Fibroblast of lung (primary cell): ENCODE data around the gene WSB2. TPM values are rescaled to one million over a fixed set of nuclear protein-coding genes. Genes with fewer than 3 reads are reported as not detected.
"Not testable (repeated sequence)": the region's sequence is repeated elsewhere in the genome, so short reads cannot be mapped to it uniquely, and the experiment has no call there.

ENCODE experiments used
- DNase-seq, 2 donors: peaks; one replicate each; pipeline versions ENCODE4 v3.0.0 to v3.0.0-alpha.2; 2010; ENCODE audit warnings: low read depth in 2 of 2
- H2AFZ ChIP-seq: 2 replicates; pipeline ENCODE4 v1.5.1; 2012; ENCODE audit warnings: low read length, control low read depth, inconsistent platforms
- H3K27ac ChIP-seq: 2 replicates; pipeline ENCODE4 v1.5.1; 2011; ENCODE audit warnings: low read length, control low read depth; ENCODE audit not compliant: insufficient read depth
- H3K27me3 ChIP-seq: 2 replicates; pipeline ENCODE4 v1.5.1; 2011; ENCODE audit warnings: mild to moderate bottlenecking, low read length; ENCODE audit not compliant: control insufficient read depth, insufficient read depth
- H3K36me3 ChIP-seq: 2 replicates; pipeline ENCODE4 v1.5.1; 2011; ENCODE audit warnings: low read length; ENCODE audit not compliant: control insufficient read depth, insufficient read depth
- H3K4me1 ChIP-seq: 2 replicates; pipeline ENCODE4 v1.5.1; 2011; ENCODE audit warnings: low read length; ENCODE audit not compliant: control insufficient read depth, insufficient read depth; ENCODE audit errors: extremely low read depth
- H3K4me2 ChIP-seq: 2 replicates; pipeline ENCODE4 v1.5.1; 2011; ENCODE audit warnings: low read length, control low read depth; ENCODE audit not compliant: insufficient read depth; ENCODE audit errors: extremely low read depth
- H3K4me3 ChIP-seq, 4 experiments: fragments of 200-600 bp in 1 of 4; sonication (generic) in 1 of 4; replicated peaks in 1 of 4; 2 replicates each; pipeline ENCODE4 v1.5.1; 2011 to 2016; ENCODE audit warnings: low read length in 4 of 4, low read depth in 3 of 4, mild to moderate bottlenecking in 3 of 4, control low read depth in 2 of 4, inconsistent platforms in 1 of 4, mixed read lengths in 1 of 4; ENCODE audit not compliant: insufficient read depth in 1 of 4; ENCODE audit errors: control extremely low read depth in 1 of 4
- H3K79me2 ChIP-seq: 2 replicates; pipeline ENCODE4 v1.5.1; 2012; ENCODE audit warnings: mild to moderate bottlenecking, low read length, inconsistent platforms; ENCODE audit not compliant: control insufficient read depth, insufficient read depth
- H3K9ac ChIP-seq: 2 replicates; pipeline ENCODE4 v1.5.1; 2011; ENCODE audit warnings: mild to moderate bottlenecking, low read length, control low read depth; ENCODE audit not compliant: insufficient read depth
- H3K9me3 ChIP-seq: 2 replicates; pipeline ENCODE4 v1.5.1; 2012; ENCODE audit warnings: low read depth, low read length; ENCODE audit not compliant: control insufficient read depth, insufficient read depth
- H4K20me1 ChIP-seq: 2 replicates; pipeline ENCODE4 v1.5.1; 2011; ENCODE audit warnings: low read length; ENCODE audit not compliant: control insufficient read depth, insufficient read depth; ENCODE audit errors: extremely low read depth
- EZH2 ChIP-seq: IDR thresholded peaks from 2 replicates; pipeline ENCODE4 v1.5.1; 2012; ENCODE audit warnings: low read length, control low read depth, mild to moderate bottlenecking; ENCODE audit errors: missing control alignments
- polyA plus RNA-seq, 2 donors: library from polyadenylated mRNA; depleted of rRNA in 1 of 2; stranded (reverse) in 1 of 2; unstranded in 1 of 2; fragments of >200 nt; gene quantifications; 2 replicates each; pipeline ENCODE4 v1.2.1, GENCODE V29; 2011 to 2012; ENCODE audit warnings: missing spikeins in 1 of 2
- total RNA-seq: library from RNA; depleted of rRNA; stranded (reverse); fragments of >200 nt; gene quantifications from 2 replicates; pipeline ENCODE4 v1.2.1, GENCODE V29; 2014
- TF ChIP-seq, protein P1 (sequence below), 2 donors: IDR thresholded peaks in 1 of 2; conservative IDR thresholded peaks in 1 of 2; 1 replicate in 1 of 2; 2 replicates in 1 of 2; pipeline ENCODE4 v1.5.1; 2011 to 2012; ENCODE audit warnings: low read length in 2 of 2, control low read depth in 1 of 2, inconsistent platforms in 1 of 2, low read depth in 1 of 2, mild to moderate bottlenecking in 1 of 2

Gene WSB2
- total and polyA plus RNA-seq, 2 donors (not counting 1 experiment from before 2014, with no cell fraction given), result 118 to 122 TPM

DNA sequence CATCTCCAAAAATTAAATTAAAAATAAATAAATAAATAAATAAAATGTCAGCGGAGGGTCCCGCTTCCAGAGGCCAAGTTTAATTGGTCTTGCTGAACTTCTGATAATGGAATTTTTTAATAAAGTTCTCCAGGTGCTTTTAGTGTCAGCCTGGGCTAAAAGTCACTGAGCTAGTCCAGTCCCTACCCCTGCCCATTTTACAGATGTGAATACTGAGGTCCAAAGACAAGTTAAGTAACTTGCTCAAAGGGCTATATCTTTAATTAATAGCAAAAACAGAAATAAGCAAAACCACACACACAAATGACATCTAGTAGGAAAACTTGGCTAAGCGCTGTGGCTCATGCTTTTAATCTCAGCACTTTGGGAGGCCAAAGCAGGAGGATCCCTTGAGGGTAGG, 50.1 kb downstream of the WSB2 start:
- no peaks in the 10 kb centered on the region for H3K27me3 ChIP-seq
- no peak overlapping the region for H3K9ac ChIP-seq
- no peaks in the 10 kb centered on the region for H3K36me3 ChIP-seq
- no peak overlapping the region for H3K4me2 ChIP-seq
- H3K79me2 ChIP-seq, result no peaks in the 10 kb centered on the region
- H4K20me1 ChIP-seq, result no peaks in the 10 kb centered on the region
- no peak overlapping the region for H3K4me3 ChIP-seq
- no peak for DNase-seq
- no peaks in the 10 kb centered on the region for H3K9me3 ChIP-seq
- no peaks in the 10 kb centered on the region for H3K4me1 ChIP-seq
- no peak overlapping the region for H3K27ac ChIP-seq
- TF ChIP-seq EZH2, result no peak
- TF ChIP-seq, protein P1, sequence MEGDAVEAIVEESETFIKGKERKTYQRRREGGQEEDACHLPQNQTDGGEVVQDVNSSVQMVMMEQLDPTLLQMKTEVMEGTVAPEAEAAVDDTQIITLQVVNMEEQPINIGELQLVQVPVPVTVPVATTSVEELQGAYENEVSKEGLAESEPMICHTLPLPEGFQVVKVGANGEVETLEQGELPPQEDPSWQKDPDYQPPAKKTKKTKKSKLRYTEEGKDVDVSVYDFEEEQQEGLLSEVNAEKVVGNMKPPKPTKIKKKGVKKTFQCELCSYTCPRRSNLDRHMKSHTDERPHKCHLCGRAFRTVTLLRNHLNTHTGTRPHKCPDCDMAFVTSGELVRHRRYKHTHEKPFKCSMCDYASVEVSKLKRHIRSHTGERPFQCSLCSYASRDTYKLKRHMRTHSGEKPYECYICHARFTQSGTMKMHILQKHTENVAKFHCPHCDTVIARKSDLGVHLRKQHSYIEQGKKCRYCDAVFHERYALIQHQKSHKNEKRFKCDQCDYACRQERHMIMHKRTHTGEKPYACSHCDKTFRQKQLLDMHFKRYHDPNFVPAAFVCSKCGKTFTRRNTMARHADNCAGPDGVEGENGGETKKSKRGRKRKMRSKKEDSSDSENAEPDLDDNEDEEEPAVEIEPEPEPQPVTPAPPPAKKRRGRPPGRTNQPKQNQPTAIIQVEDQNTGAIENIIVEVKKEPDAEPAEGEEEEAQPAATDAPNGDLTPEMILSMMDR (conservative IDR thresholded peaks at IDR 0.05 in 1 of 2, IDR thresholded peaks at IDR 0.05 in 1 of 2; ENCODE audit: low read depth in 1 of 2, low read length in 2 of 2), result no peak
- no peak overlapping the region for H2AFZ ChIP-seq

DNA sequence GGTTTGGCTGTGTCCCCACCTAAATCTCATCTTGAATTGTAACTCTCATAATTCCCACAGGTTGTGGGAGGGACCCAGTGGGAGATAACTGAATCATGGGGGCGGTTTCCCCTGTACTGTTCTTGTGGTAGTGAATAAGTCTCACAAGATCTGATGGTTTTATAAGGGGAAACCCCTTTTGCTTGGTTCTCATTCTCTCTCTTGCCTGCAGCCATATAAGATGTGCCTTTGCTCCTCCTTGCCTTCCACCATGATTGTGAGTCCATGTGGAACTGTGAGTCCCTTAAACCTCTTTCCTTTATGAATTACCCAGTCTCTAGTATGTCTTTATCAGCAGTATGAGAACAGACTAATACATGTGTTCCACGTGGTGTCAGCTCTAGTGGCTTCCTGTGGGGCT, 61.2 kb downstream of the WSB2 start:
- H3K9ac ChIP-seq, H3K79me2 ChIP-seq, H3K4me3 ChIP-seq, H3K27me3 ChIP-seq, H3K36me3 ChIP-seq, H3K27ac ChIP-seq, DNase-seq, H3K9me3 ChIP-seq, H3K4me2 ChIP-seq, H2AFZ ChIP-seq, H4K20me1 ChIP-seq, H3K4me1 ChIP-seq: not testable (repeated sequence)

DNA sequence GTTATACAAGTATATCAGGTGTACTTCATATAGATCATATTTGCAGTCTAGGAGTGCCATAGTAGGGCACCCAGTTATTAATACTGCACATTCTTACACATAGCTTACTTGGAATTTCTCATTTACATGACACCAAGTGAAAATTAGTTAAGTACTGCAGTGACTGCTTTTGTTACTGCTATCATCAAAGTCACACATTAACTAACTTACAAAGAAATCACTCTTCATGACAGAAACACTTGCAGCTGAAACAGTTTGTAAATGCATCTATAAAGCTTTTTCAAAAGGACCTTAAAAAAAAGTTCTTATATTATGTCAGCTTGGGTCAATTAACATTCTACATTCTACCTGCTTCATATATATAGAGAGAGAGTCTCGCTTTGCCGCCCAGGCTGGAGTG, 62.3 kb downstream of the WSB2 start:
- H3K4me2 ChIP-seq, result no peak overlapping the region
- H3K4me3 ChIP-seq, result no peak overlapping the region
- no peaks in the 10 kb centered on the region for H3K9me3 ChIP-seq
- H3K79me2 ChIP-seq, result no peaks in the 10 kb centered on the region
- no peaks in the 10 kb centered on the region for H4K20me1 ChIP-seq
- DNase-seq, result no peak
- H2AFZ ChIP-seq, result no peak overlapping the region
- no peaks in the 10 kb centered on the region for H3K27me3 ChIP-seq
- no peaks in the 10 kb centered on the region for H3K4me1 ChIP-seq
- H3K36me3 ChIP-seq, result no peaks in the 10 kb centered on the region
- TF ChIP-seq EZH2, result no peak
- TF ChIP-seq, protein P1 (conservative IDR thresholded peaks at IDR 0.05 in 1 of 2, IDR thresholded peaks at IDR 0.05 in 1 of 2; ENCODE audit: low read depth in 1 of 2, low read length in 2 of 2), result no peak
- H3K27ac ChIP-seq, result no peak overlapping the region
- H3K9ac ChIP-seq, result no peak overlapping the region
